Measurements from ENCODE around the gene CBLL2.
"Not testable (repeated sequence)": the region's sequence is repeated elsewhere in the genome, so short reads cannot be mapped to it uniquely, and the experiment has no call there.

The CBLL2 gene, protein sequence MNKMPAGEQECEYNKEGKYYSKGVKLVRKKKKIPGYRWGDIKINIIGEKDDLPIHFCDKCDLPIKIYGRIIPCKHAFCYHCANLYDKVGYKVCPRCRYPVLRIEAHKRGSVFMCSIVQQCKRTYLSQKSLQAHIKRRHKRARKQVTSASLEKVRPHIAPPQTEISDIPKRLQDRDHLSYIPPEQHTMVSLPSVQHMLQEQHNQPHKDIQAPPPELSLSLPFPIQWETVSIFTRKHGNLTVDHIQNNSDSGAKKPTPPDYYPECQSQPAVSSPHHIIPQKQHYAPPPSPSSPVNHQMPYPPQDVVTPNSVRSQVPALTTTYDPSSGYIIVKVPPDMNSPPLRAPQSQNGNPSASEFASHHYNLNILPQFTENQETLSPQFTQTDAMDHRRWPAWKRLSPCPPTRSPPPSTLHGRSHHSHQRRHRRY

GRCh38 chrX:22272613-22273012 lies at the start of gene CBLL2:
CBLL2 (plus strand) TSS chrX:22272913; CDS start chrX:22272992, 79 bp downstream.
- no peak for DNase-seq

DNA sequence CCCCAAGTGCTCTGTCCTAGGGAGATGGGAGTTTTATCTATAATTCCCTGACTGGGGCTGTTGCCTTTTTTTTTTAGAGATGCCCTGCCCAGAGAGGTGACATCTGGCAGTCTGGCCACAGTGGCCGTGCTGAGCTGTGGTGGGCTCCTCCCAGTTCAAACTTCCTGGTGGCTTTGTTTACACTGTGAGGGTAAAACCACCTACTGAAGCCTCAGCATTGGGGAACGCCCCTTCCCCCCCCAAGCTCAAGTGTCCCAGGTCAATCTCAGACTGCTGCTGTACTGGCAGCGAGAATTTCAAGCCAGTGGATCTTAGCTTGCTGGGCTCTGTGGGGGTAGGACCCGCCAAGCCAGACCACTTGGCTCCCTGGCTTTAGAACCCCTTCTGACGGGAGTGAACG lies 38.3 kb upstream of the CBLL2 start:
- no peak for DNase-seq

- DNase-seq = no peak
These were observed 35.2 kb upstream of the CBLL2 start for GRCh38 chrX:22237479-22237878.

- DNase-seq = no peak
These were observed 26.1 kb upstream of the CBLL2 start for GRCh38 chrX:22246620-22247019.

DNA sequence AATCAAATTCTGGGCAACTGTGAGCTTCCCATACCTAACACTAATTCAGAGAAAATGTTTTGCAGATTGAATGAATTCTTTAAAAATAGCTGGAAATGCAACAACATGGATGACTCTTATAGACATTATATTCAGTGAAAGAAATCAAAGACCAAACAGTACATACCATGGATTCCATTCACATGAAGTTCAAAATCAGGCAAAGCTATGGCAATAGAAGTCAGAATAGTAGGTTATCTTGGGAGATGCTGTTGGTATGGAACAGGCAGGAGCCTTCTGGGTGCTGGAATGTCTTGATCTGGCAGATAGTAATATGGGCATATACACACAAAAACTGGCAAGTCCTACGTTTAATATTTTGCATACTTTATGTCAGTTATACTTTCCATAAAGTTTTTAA lies 25.5 kb upstream of the CBLL2 start:
- no peak for DNase-seq

- DNase-seq = no peak
These were observed 24.3 kb upstream of the CBLL2 start for GRCh38 chrX:22248401-22248800.

GRCh38 chrX:22249371-22249770 lies 23.3 kb upstream of the CBLL2 start:
- no peak for DNase-seq

DNA sequence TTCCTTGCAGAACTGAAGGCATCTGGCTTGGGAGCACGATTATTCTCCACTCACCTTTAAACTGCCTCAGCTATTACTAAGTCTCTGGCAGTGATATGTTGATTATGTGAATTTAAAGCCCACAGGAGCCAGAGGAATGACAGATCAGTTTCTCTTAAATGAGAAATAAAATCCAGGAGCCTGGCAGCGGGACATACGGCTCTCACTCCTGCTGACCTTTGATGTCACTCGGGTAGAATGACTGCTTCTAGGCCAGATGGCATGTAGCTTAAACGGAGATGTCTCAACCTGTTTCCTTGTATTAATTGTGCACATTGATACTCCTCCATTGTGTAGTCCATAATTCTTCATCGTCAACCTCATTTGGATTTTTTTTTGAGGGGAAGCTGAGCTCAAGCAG lies 4.0 kb upstream of the CBLL2 start:
- no peak for DNase-seq

DNA sequence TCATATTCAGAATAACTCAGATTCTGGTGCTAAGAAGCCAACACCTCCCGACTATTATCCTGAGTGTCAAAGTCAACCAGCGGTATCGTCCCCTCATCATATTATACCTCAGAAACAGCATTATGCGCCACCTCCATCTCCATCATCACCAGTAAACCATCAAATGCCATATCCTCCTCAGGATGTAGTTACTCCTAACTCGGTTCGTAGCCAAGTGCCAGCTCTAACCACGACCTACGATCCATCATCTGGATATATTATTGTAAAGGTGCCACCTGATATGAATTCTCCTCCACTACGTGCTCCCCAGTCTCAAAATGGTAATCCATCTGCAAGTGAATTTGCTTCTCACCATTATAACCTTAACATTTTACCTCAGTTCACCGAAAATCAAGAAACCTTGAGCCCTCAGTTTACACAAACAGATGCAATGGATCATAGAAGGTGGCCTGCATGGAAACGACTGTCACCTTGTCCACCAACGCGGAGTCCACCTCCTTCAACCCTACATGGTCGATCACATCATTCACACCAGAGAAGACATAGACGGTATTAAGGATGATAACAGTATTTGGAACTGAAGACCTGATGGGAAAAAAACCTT lies 1.1 kb downstream of the CBLL2 start:
- no peak for DNase-seq

DNA sequence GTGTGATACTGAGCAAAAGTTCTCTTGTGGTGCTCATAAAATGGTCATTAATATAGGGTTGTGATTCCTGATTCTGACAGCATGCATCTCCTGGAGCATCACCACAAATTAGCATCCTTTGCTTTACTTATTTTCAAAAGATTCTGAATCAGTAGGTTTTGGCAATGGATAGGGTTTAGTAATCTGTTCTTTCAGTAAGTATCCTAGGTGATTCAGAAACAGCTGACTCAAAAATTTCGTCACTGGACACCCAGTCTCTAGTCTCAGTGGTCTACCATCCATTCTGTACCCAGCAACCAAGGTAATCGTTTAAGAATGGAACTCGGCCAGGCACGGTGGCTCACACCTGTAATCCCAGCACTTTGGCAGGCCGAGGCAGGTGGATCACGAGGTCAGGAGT lies 4.1 kb downstream of the CBLL2 start:
- no peak for DNase-seq

- DNase-seq = no peak
These were observed 5.7 kb downstream of the CBLL2 start for GRCh38 chrX:22278375-22278774.

GRCh38 chrX:22289209-22289608 lies 16.5 kb downstream of the CBLL2 start:
- DNase-seq = not testable (repeated sequence)

- DNase-seq = no peak
These were observed 24.2 kb downstream of the CBLL2 start for GRCh38 chrX:22296871-22297270.

DNA sequence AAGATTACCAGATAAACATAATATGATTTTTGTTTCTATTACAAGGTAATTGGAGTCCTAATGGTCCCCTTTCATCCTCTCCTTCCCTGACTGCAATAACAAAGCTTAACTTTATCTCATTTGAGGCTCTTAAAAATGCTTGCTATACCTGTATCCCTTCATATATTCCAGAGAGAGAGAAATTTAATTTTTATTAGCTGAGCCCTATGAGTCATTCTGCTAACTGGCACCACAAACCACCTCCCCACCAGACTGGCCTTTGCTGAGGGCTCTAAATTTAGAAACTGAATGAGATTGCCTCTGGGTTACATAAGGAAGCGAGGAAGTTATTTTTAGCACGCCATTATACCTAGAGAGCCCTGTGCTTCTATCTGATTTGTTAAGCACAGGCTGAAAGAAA lies 27.4 kb downstream of the CBLL2 start:
- DNase-seq = peak; percentile 32

- DNase-seq = no peak
These were observed 38.1 kb downstream of the CBLL2 start for GRCh38 chrX:22310779-22311178.

DNA sequence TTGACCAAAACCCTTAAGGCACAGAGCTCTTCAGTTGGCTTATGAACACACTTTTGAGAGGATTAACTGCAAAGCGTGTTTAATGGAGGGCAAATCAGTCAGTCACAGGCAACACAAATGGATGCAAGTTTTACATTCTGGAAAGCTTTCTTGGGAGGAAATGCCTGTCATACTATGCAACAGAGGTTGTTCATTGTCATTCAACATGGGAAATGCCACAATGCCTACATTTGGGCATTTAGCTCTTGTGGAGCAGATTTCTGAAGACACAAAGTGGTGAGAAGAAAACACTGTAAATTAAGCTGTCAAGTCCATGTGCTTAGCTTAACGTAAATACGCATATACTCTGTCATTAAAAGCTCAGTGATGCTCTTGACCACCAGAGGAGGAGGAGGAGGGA lies 41.1 kb downstream of the CBLL2 start:
- DNase-seq = no peak

DNA sequence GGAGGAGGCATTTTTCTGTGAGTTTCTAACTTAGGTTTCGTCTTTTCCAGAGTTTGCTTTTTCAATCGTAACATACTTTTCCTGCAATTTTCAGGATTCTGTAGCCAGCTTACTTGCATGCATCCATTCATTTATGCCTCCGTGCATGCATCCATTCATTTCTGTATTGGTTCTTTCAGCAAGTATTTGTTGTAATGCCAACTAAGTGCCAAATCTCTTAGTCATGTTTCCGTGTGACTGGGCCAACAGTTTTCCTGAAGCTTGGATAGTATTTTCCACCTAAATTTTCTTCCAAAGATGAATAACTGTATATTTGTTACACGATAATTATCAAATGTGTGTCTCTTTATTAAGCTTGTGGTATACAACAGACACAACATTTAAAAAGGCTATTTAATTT lies 41.5 kb downstream of the CBLL2 start:
- no peak for DNase-seq

DNA sequence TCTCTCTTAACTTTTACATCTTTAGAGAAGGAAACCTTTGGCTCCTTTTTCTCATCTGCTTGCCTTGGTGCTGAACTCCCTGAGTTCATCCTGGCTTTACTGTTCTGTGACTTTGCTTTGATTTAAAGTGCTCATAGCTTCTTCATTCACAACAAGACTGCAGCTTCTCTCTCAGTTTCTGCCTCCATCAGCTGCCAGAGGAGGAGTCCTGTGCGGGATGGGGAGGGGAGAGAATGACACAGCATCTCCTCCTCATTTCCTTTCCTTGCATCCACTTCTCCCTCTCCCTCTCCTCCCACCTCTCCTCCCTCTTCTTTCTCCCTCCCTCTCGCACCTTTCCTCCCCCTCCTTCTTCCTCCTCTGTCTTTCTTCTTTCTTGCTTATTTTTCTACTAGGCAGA lies 42.0 kb downstream of the CBLL2 start:
- DNase-seq = no peak

DNA sequence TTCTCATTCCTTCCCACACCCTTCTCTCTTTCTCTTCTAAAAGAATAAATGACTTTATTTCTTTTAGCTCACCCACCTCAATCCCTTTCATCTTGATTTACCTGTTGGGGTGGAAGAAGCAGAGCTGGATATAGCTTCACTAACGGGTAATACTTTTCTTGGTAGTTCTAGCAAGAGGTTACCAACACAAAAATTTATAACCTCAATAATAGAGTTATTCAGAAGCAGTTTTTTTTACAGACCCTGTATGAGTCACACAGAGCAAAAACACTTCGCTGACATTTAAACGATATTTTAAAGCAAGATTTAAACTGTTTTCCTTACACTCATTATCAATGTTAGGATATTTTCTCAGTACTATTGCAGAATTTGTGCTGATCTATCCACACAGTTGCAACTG lies 42.4 kb downstream of the CBLL2 start:
- no peak for DNase-seq

- DNase-seq = no peak
These were observed 47.6 kb downstream of the CBLL2 start for GRCh38 chrX:22320236-22320873.

DNA sequence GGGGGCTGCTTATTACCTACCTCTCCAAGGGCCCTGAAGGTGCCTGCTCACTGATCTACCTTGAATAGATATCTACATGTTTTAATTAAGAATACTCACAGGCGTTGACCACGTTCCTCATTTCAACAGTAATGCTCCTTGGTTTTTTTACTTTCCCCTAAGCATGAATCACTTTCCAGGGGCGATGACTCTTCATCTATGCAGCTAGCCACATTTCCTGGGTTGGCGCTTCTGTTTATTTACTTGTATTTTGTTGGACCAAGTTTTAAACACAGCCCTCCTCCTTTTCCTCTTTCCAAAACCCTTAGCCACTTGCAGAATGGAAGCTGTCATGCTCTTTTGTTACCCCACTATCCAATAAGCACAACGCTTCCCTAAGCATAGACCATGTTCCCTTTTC lies 50.8 kb downstream of the CBLL2 start:
- no peak for DNase-seq
